ENCODE data around the gene ANO8.
A peak's percentile ranks its signal among the peaks of the same experiment; 100 is the strongest.

The ANO8 gene

GRCh38 chr19:17328517-17329365 is 5.9 kb downstream of the ANO8 start:
- DNase-seq: no peak

GRCh38 chr19:17327654-17328516 is 6.8 kb downstream of the ANO8 start:
- peak; percentile 88 for DNase-seq

- no peak for DNase-seq
Measured at GRCh38 chr19:17327068-17327653, 7.5 kb downstream of the ANO8 start.

DNA sequence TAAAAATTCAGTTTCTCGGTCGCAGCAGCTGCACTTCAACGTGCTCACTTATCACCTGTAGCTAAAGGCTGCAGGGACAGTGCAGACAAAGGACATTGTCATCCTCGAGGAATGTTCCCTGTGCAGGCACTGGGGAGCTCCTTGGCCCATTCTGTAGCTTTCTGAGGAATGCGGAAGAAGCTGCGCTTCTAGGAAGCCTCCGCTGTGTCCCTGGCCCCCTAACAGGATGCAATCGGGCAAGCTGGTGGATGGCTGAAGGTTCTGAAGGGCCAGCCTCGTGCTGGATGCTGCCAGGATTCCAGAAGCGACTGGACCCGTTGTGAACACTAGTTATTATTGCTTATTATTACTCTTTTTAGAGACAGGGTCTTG is 8.1 kb downstream of the ANO8 start:
- no peak for DNase-seq

GRCh38 chr19:17325881-17326594 is 8.6 kb downstream of the ANO8 start:
- DNase-seq: no peak

DNA sequence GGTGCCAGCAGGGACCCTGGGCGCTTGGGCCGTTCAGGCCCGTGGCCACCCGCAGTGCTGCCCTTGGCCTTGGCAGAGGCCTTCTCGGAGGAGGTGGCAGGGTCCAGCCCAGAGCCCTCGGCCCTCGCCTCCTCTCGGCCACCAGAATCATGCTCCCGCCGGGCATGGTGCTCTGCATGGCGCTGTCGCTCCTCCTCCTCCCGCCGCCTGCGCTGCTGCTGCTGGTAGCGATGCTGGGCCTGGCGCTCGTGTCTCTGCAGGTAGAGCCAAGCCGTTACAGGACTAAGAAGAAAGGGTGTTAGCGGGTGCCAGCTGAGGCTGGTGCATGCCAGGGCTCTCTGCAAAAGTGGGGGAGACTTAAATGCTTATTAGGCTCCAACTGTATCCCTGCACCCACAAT is 9.5 kb downstream of the ANO8 start:
- no peak for DNase-seq

DNA sequence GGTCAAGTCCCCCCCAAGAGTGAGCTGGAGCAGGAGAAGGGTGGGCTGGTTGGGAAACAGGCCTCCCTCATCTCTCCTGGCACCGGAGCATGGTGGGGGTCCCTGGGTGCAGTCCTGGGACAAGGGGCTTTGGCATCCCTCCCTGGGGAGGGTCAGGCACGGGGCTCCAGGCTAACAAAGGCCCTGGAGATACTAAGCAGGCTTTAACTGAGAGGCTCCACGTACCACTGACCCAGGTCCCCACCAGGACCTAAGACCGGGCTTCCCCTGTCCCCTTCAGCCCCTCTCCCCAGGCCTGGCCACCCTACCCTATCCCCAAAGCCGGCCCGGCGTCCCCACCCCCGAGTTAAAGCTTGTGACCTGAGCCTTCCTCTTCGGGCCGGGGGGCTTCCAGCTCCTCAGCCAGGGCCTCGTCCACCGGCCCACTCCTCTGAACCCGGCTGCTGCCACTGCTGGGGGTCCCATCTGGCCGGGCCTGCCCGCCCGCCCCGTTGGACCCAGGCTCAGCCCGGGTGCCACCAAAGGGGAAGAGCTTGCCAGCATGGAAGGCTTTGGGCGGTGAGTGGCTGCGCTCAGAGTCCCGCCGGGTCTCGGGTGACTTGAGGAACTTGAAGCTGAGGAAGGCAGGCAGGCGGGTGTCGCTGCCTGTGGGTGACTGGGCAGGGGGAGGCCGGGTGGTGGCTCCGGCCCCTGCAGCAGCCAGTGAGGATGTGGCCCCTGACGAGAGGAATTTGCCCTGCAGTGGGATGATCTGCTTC is 10.1 kb downstream of the ANO8 start:
- no peak for DNase-seq

DNA sequence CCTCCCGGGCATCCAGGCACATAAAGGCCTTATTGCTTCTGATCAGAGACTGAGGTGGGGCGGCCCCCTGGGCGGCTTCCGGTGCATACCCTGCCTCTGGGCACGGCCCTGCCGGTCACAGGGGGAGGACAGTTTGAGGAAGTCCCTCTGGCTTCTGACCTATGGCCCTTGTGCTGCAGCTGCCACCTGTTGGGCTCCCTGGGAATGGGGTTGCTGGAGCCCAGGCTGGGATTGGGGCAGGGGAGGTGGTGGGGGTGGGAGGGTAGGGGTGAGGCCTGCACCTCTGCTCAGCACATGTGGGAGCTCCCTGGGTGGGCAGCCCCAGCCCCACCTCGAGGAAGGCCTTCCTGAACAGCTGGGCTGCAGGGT is 10.7 kb downstream of the ANO8 start:
- DNase-seq: no peak

- DNase-seq: no peak
Measured at GRCh38 chr19:17323300-17323963, 11.2 kb downstream of the ANO8 start.

- no peak for DNase-seq
Measured at GRCh38 chr19:17322854-17323253, 11.8 kb downstream of the ANO8 start.

DNA sequence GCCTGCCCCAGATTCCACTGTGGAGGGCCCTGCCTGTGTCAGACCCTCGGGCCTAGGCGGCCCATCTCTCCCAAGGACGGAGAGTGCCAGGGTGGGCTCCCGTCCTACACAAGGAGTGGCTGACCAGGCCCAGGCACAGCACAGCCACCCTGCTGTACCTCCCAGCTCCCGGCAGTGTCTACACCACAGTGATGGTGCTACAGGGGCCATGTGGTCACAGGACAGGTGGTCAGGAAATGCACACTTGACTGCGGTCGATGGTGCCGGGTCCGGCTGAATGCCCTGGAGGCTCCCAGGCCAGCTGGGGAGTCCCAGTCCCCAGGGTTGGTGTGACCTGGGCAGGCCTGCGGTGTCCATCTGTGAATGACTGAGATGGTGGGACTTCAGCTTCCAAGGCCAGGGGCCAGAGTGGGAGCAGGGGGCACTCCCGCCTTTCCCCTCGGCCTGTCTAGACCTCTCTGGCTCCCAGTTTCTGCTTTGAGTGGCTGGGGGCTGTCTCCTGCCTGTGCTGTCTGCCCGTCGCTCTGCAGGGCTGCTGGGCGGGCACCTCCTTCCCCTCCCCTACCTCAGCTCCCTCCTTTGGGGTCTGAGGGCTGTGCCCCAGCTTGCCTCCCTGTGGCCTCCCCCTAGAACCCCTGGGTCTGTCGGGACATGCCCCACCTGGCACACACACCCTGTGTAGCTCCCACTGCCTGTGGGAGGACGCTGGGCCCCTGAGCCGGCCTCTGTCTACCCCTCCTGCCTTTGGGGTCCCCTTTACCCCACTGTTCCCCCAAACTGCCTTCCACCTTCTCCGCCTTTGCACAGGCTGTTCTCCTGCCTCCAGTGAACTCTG is 12.8 kb downstream of the ANO8 start:
- no peak for DNase-seq

DNA sequence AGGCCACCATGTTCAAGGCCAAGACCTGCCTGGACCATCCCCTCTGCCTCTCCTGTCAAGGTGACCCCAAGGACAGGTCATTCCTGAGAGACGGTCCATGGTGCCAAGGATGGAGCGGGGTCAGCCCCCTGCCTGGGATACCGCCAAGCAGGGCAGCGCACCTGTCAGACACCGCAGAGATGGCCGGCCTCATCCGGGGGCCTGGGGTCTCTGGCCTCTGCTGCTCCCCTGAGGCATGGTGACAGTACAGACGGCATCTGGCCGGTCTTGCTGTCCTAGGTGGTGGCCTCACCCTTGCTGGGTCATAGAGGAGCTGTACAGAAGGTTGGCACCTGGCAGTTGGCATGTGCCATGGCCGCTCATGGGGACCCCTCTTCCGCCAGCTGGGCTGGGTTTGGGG is 14.2 kb downstream of the ANO8 start:
- DNase-seq: no peak

- no peak for DNase-seq
Measured at GRCh38 chr19:17319473-17320238, 15.0 kb downstream of the ANO8 start.

DNA sequence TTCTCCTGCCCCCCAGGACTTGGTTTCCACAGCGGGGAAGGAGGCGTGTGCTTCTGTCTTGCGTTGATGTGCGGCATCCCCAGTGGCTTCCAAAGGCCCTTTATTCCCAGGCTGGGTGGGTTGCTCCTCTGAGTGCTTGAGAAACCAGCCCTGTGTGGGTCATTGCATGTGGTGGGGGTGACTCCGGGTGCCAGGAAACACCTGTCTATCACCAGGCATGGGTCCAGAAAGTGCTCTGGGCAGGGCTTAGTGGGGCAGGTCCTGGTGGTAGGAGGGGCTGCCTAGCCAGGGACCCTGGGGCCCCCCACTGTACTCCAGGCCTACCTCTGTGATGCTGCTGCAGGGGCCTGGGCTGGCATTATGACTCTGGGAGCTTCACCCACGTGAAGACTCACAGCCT is 15.7 kb downstream of the ANO8 start:
- DNase-seq: no peak

GRCh38 chr19:17314007-17314593 is 20.6 kb downstream of the ANO8 start:
- no peak for DNase-seq

GRCh38 chr19:17312189-17313113 is 22.2 kb downstream of the ANO8 start:
- no peak for DNase-seq

DNA sequence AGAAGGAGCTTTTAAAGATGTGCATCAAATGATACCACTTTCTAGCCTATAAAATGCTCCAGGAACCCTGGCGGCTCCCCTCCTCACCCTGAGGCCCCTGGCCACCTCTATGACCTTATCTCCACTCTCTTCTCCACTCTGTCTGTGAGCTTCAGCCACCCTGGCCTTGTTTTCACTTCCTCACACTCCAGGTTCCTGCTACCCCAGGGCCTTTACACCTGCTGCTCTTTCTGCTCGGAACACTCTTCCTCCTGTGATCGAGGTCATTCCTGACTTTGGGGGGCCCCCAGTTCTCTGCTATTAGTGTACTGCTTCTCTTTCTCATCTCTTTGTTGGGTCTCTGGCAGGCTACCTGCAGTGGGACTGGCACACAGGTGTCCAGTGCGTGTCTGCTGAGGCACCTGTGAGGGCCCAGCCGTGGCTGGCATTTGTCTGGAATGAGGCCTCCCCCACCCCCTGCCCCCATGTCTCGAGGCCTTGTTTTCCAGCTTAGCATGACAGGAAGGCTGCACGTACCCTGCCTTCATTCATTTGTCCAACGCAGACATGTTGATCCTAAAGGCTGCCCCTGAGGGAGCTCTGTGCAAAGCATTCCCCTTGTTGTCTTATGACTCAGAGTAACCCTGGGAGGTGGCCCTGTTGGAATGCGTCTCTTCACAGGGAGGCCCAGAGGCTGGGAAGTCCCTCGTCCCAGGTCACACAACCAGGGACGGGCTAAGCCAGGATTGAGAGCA is 23.0 kb downstream of the ANO8 start:
- DNase-seq: no peak

- DNase-seq: no peak
Measured at GRCh38 chr19:17309965-17310461, 24.6 kb downstream of the ANO8 start.

Data from DMS153 (cell line).